IMR-90 (cell line): ENCODE data around the gene BGN. TPM values are rescaled to one million over a fixed set of nuclear protein-coding genes. Genes with fewer than 3 reads are reported as not detected.

Source experiments
- ATAC-seq: fragments of 200-7000 bp; cut with Tn5 transposase; 2 replicates; pipeline ENCODE4 v1.9.1; 2020; ENCODE audit warnings: low read depth, mild to moderate bottlenecking, moderate library complexity
- BruUV-seq: library from RNA; stranded (reverse); fragments of 400-500 nt; replicated peaks from 2 replicates; lab custom pipeline; 2021; lab: Mats Ljungman, UMichigan
- CTCF ChIA-PET: fragments of 300-600 bp; formaldehyde crosslinking; extraction: SDS; loops from one replicate; lab custom pipeline; 2021; ENCODE audit warnings: antibody characterized with exemption; lab: Yijun Ruan, JAX
- POLR2A ChIA-PET: fragments of 300-600 bp; sonication (Branson Sonifier 250); formaldehyde crosslinking; loops from one replicate; lab custom pipeline; 2022; ENCODE audit warnings: antibody characterized with exemption; ENCODE audit not compliant: unreplicated experiment; lab: Charles Lee
- DNase-seq: peaks from one replicate; pipeline ENCODE4 v3.0.0; 2013
- H2AFZ ChIP-seq: replicated peaks from 2 replicates; pipeline ENCODE3; 2013; ENCODE audit warnings: low read length, mild to moderate bottlenecking; ENCODE audit not compliant: poor library complexity
- H2AK5ac ChIP-seq: 2 replicates; pipeline ENCODE4 v1.6.1; 2013; ENCODE audit warnings: low read depth, low read length, inconsistent platforms
- H2AK9ac ChIP-seq: replicated peaks from 2 replicates; pipeline ENCODE3; 2013; ENCODE audit warnings: mild to moderate bottlenecking, low read depth, low read length, moderate library complexity; ENCODE audit not compliant: poor library complexity
- H2BK120ac ChIP-seq: 2 replicates; pipeline ENCODE4 v1.6.1; 2013; ENCODE audit warnings: low read depth, low read length, inconsistent platforms
- H2BK15ac ChIP-seq: 3 replicates; pipeline ENCODE4 v1.6.1; 2013; ENCODE audit warnings: low read depth, low read length, inconsistent platforms
- H2BK20ac ChIP-seq: 2 replicates; pipeline ENCODE4 v1.6.1; 2013; ENCODE audit warnings: low read depth, mild to moderate bottlenecking, inconsistent platforms, low read length, moderate library complexity
- H2BK5ac ChIP-seq: 2 replicates; pipeline ENCODE4 v1.6.1; 2013; ENCODE audit warnings: mild to moderate bottlenecking, low read depth, low read length, inconsistent platforms; ENCODE audit not compliant: poor library complexity, severe bottlenecking
- H3K14ac ChIP-seq: replicated peaks from 2 replicates; pipeline ENCODE4 v1.6.1; 2013; ENCODE audit warnings: low read depth, low read length, inconsistent platforms
- H3K18ac ChIP-seq: 2 replicates; pipeline ENCODE4 v1.6.1; 2013; ENCODE audit warnings: low read depth, low read length, control low read depth
- H3K23ac ChIP-seq: 2 replicates; pipeline ENCODE4 v1.6.1; 2013; ENCODE audit warnings: low read depth, low read length, inconsistent platforms
- H3K27ac ChIP-seq: 2 replicates; pipeline ENCODE4 v1.5.1; 2013; ENCODE audit warnings: mild to moderate bottlenecking, control low read depth, low read length; ENCODE audit not compliant: insufficient read depth
- H3K27me3 ChIP-seq: 2 replicates; pipeline ENCODE4 v1.6.1; 2013; ENCODE audit warnings: low read length; ENCODE audit not compliant: control insufficient read depth, insufficient read depth
- H3K36me3 ChIP-seq: 2 replicates; pipeline ENCODE4 v1.6.1; 2013; ENCODE audit warnings: low read length, mixed read lengths; ENCODE audit not compliant: control insufficient read depth, insufficient read depth
- H3K4ac ChIP-seq: 2 replicates; pipeline ENCODE4 v1.6.1; 2013; ENCODE audit warnings: low read depth, low read length, inconsistent platforms
- H3K4me1 ChIP-seq: 2 replicates; pipeline ENCODE4 v1.6.1; 2013; ENCODE audit warnings: low read length, mixed read lengths; ENCODE audit not compliant: control insufficient read depth, insufficient read depth
- H3K4me2 ChIP-seq: 2 replicates; pipeline ENCODE4 v1.6.1; 2013; ENCODE audit warnings: low read depth, mild to moderate bottlenecking, control low read depth, low read length, moderate library complexity
- H3K4me3 ChIP-seq: 2 replicates; pipeline ENCODE4 v1.5.1; 2013; ENCODE audit warnings: low read depth, mild to moderate bottlenecking, control low read depth, low read length, moderate library complexity; ENCODE audit not compliant: insufficient read depth
- H3K56ac ChIP-seq: 2 replicates; pipeline ENCODE4 v1.6.1; 2013; ENCODE audit warnings: low read length, inconsistent platforms; ENCODE audit not compliant: insufficient read depth; ENCODE audit errors: extremely low read depth
- H3K79me1 ChIP-seq, 2 experiments: 2 replicates each; pipeline ENCODE4 v1.6.1; 2013; ENCODE audit warnings: low read length in 2 of 2, inconsistent platforms in 1 of 2, low read depth in 1 of 2
- H3K9ac ChIP-seq: 2 replicates; pipeline ENCODE4 v1.6.1; 2013; ENCODE audit warnings: low read depth, low read length, control low read depth
- H3K9me1 ChIP-seq: 2 replicates; pipeline ENCODE4 v1.6.1; 2013; ENCODE audit warnings: low read length, inconsistent platforms; ENCODE audit not compliant: insufficient read depth
- H3K9me3 ChIP-seq: 2 replicates; pipeline ENCODE4 v1.6.1; 2013; ENCODE audit warnings: low read length; ENCODE audit not compliant: control insufficient read depth, insufficient read depth
- H4K20me1 ChIP-seq: 2 replicates; pipeline ENCODE4 v1.6.1; 2013; ENCODE audit warnings: low read length, inconsistent platforms; ENCODE audit not compliant: insufficient read depth
- H4K5ac ChIP-seq: 2 replicates; pipeline ENCODE4 v1.6.1; 2013; ENCODE audit warnings: mild to moderate bottlenecking, low read depth, low read length, control low read depth
- H4K8ac ChIP-seq, 2 experiments: 2 replicates each; pipeline ENCODE4 v1.6.1; 2013; ENCODE audit warnings: low read depth in 2 of 2, low read length in 2 of 2, control low read depth in 1 of 2, inconsistent platforms in 1 of 2
- H4K91ac ChIP-seq: 2 replicates; pipeline ENCODE4 v1.6.1; 2013; ENCODE audit warnings: low read depth, low read length, inconsistent platforms; ENCODE audit not compliant: insufficient read depth
- BHLHE40 ChIP-seq: fragments of 150-350 bp; IDR thresholded peaks from 2 replicates; pipeline ENCODE4 v1.6.1; 2016; ENCODE audit warnings: mild to moderate bottlenecking, low read depth, low read length
- CEBPB ChIP-seq: IDR thresholded peaks from 2 replicates; pipeline ENCODE4 v1.6.1; 2012; ENCODE audit warnings: low read depth, low read length, improper control_type of control experiment
- CHD1 ChIP-seq: IDR thresholded peaks from 2 replicates; pipeline ENCODE4 v1.6.1; 2012; ENCODE audit warnings: low read depth, low read length, improper control_type of control experiment
- CTCF ChIP-seq: conservative IDR thresholded peaks from 2 replicates; pipeline ENCODE4 v1.5.1; 2012; ENCODE audit warnings: mild to moderate bottlenecking, low read depth, low read length, improper control_type of control experiment
- ELK1 ChIP-seq: fragments of 150-350 bp; IDR thresholded peaks from 2 replicates; pipeline ENCODE4 v1.6.1; 2016; ENCODE audit warnings: low read depth, mild to moderate bottlenecking, low read length, moderate library complexity, borderline replicate concordance
- FOS ChIP-seq: fragments of 150-350 bp; IDR thresholded peaks from 2 replicates; pipeline ENCODE4 v1.6.1; 2016; ENCODE audit warnings: low read depth, low read length
- MAFK ChIP-seq: IDR thresholded peaks from 2 replicates; pipeline ENCODE4 v1.6.1; 2012; ENCODE audit warnings: low read depth, low read length, improper control_type of control experiment
- MAZ ChIP-seq: IDR thresholded peaks from 2 replicates; pipeline ENCODE4 v1.6.1; 2012; ENCODE audit warnings: low read depth, mild to moderate bottlenecking, low read length, improper control_type of control experiment, moderate library complexity, borderline replicate concordance
- MXI1 ChIP-seq: IDR thresholded peaks from 2 replicates; pipeline ENCODE4 v1.6.1; 2012; ENCODE audit warnings: low read depth, mild to moderate bottlenecking, low read length, moderate library complexity, borderline replicate concordance
- NFE2L2 ChIP-seq: fragments of 150-350 bp; IDR thresholded peaks from 2 replicates; pipeline ENCODE4 v1.6.1; 2016; ENCODE audit warnings: low read depth, mild to moderate bottlenecking, low read length
- POLR2A ChIP-seq: IDR thresholded peaks from 2 replicates; pipeline ENCODE4 v1.6.1; 2012; ENCODE audit warnings: mild to moderate bottlenecking, low read depth, low read length
- RAD21 ChIP-seq: IDR thresholded peaks from 2 replicates; pipeline ENCODE4 v1.6.1; 2012; ENCODE audit warnings: low read length, improper control_type of control experiment
- RFX5 ChIP-seq: IDR thresholded peaks from 2 replicates; pipeline ENCODE4 v1.8.0; 2012; ENCODE audit warnings: low read depth, mild to moderate bottlenecking, low read length, moderate library complexity
- SMC3 ChIP-seq: fragments of 150-350 bp; IDR thresholded peaks from 2 replicates; pipeline ENCODE4 v1.6.1; 2016; ENCODE audit warnings: low read depth, mild to moderate bottlenecking, antibody characterized with exemption, low read length, moderate library complexity
- USF2 ChIP-seq: fragments of 150-350 bp; IDR thresholded peaks from 2 replicates; pipeline ENCODE4 v1.6.1; 2017; ENCODE audit warnings: mild to moderate bottlenecking, antibody characterized with exemption, low read length, low read depth
- whole genome bisulfite sequencing, 2 experiments: methylation state at CpG; one replicate each; pipeline versions ENCODE4 v1.1.5 to v1.1.7; 2013; ENCODE audit warnings: missing lambda C conversion rate in 2 of 2; ENCODE audit not compliant: insufficient read length in 1 of 2; ENCODE audit errors: extremely low coverage in 2 of 2; 5-methylcytosine and 5-hydroxymethylcytosine counted together
- dilution Hi-C: fragments of 300-500 bp; cut with HindIII; formaldehyde crosslinking; loops from one replicate; pipeline ENCODE4 v1.14.3; 2018; ENCODE audit warnings: low sequenced_read_pairs; ENCODE audit not compliant: unreplicated experiment
- in situ Hi-C: fragments of 300-500 bp; cut with MboI; formaldehyde crosslinking; loops from 3 replicates; pipeline ENCODE4 v1.14.3; 2019; ENCODE audit warnings: low sequenced_read_pairs, inconsistent platforms, mixed read lengths
- intact Hi-C: fragments of 100-400 bp; cut with micrococcal nuclease; formaldehyde crosslinking; loops from 2 replicates; pipeline ENCODE4 v1.10.0; 2022
- polyA plus RNA-seq, 3 experiments: library from polyadenylated mRNA; depleted of rRNA; stranded (reverse); fragments of >200 nt; gene quantifications; 2 replicates each; pipeline ENCODE4 v1.2.3, GENCODE V29; 2012; ENCODE audit warnings: low replicate concordance in 1 of 3
- total RNA-seq: library from RNA; depleted of rRNA; stranded (reverse); fragments of >200 nt; gene quantifications from 2 replicates; pipeline ENCODE4 v1.2.3, GENCODE V29; 2012

Gene BGN
- total and polyA plus RNA-seq, 2 of the 4 experiments (the other 2 are of a cell fraction): 11.3 to 298 TPM

- Histone ChIP-seq H2BK20ac (no peak overlapping the region), H3K9me1 (no peaks in the 10 kb centered on the region), H3K79me1 (no peaks in the 10 kb centered on the region), H4K5ac (no peak overlapping the region), H4K91ac (no peak overlapping the region), H3K4me2 (no peak overlapping the region), H2AK5ac (no peak overlapping the region), H3K4me3 (no peak overlapping the region), H3K18ac (no peak overlapping the region), H3K4me1 (no peaks in the 10 kb centered on the region), H2BK5ac (no peak overlapping the region), H4K20me1 (no peaks in the 10 kb centered on the region), H3K36me3 (no peaks in the 10 kb centered on the region), H3K4ac (no peak overlapping the region), H3K23ac (no peak overlapping the region), H3K27me3 (peaks cover 13% of the 10 kb centered on the region; the same call in 1 of the 2 replicates), H4K8ac (no peak overlapping the region), H3K14ac (no peak overlapping the region), H3K56ac (no peak overlapping the region), H3K9me3 (no peaks in the 10 kb centered on the region; the same call in 1 of the 2 replicates), H3K27ac (no peak overlapping the region), H2AFZ (no peak overlapping the region), H2BK120ac (no peak overlapping the region), H2BK15ac (no peak overlapping the region), H3K9ac (no peak overlapping the region), H2AK9ac (no peak overlapping the region)
- ATAC-seq (no peak), DNase-seq (no peak)
- 53% methylated on average over 3 of the region's 19 CpGs; no CpG with 5 or more reads in 1 of the 2 experiments for WGBS, 2 experiments
- in situ Hi-C loops (loop anchor here (5.0 kb wide), 1 partner anchor 110 kb away; no protein-coding TSS in a partner anchor), dilution Hi-C loops (no loop called here), intact Hi-C loops (no loop called here)
- CTCF ChIA-PET: no interaction called here
- POLR2A ChIA-PET: no interaction called here
- BruUV-seq: no TSS peak
- no peak for TF ChIP-seq USF2
- TF ChIP-seq FOS: no peak
- TF ChIP-seq MXI1: no peak
- no peak for TF ChIP-seq ELK1
- TF ChIP-seq RAD21: no peak
- no peak for TF ChIP-seq POLR2A
- TF ChIP-seq CHD1: no peak
- no peak for TF ChIP-seq BHLHE40
- TF ChIP-seq MAFK: no peak
- TF ChIP-seq MAZ: no peak
- TF ChIP-seq SMC3: no peak
- no peak for TF ChIP-seq NFE2L2
- no peak for TF ChIP-seq RFX5
- TF ChIP-seq CEBPB: no peak
- TF ChIP-seq CTCF: no peak
Observed at GRCh38 chrX:153557618-153558355, 63.0 kb downstream of the BGN start.
